Measurements from ENCODE around the gene RPS6KB1.
"Not testable (repeated sequence)": the region's sequence is repeated elsewhere in the genome, so short reads cannot be mapped to it uniquely, and the experiment has no call there.

DNA sequence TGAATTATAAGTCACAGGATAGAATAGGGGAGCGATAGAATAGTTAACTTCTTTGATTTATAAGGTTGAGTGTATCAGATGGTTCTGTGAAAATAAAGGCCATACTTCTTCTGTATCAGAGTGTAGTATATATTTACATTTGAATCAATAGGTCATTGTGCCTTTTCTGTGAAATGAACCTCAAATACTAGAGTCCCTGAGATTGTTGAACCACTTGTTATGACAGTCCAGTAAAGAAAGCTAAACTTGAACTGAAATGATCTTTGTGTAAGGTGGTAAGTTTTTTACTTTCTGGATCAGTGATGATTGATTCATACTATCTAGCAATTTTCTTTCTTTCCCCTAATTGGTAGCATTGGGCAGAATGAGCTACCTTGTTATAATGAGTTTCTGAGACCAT, 40.4 kb downstream of the RPS6KB1 start:
- TF ChIP-seq, protein P1, sequence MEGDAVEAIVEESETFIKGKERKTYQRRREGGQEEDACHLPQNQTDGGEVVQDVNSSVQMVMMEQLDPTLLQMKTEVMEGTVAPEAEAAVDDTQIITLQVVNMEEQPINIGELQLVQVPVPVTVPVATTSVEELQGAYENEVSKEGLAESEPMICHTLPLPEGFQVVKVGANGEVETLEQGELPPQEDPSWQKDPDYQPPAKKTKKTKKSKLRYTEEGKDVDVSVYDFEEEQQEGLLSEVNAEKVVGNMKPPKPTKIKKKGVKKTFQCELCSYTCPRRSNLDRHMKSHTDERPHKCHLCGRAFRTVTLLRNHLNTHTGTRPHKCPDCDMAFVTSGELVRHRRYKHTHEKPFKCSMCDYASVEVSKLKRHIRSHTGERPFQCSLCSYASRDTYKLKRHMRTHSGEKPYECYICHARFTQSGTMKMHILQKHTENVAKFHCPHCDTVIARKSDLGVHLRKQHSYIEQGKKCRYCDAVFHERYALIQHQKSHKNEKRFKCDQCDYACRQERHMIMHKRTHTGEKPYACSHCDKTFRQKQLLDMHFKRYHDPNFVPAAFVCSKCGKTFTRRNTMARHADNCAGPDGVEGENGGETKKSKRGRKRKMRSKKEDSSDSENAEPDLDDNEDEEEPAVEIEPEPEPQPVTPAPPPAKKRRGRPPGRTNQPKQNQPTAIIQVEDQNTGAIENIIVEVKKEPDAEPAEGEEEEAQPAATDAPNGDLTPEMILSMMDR (IDR thresholded peaks at IDR 0.05; ENCODE audit: borderline replicate concordance, extremely low read depth, low read length, poor library complexity, severe bottlenecking) = not testable (repeated sequence)
- TF ChIP-seq EZH2 (IDR thresholded peaks at IDR 0.05; ENCODE audit: borderline replicate concordance, low read depth, low read length, severe bottlenecking) = not testable (repeated sequence)
